ENCODE results near the gene RPS6KC1. TPM values are rescaled to one million over a fixed set of nuclear protein-coding genes. Genes with fewer than 3 reads are reported as not detected.

Gene RPS6KC1
- total RNA-seq, 1 experiment from 2014 or later, result 20.5 TPM

DNA sequence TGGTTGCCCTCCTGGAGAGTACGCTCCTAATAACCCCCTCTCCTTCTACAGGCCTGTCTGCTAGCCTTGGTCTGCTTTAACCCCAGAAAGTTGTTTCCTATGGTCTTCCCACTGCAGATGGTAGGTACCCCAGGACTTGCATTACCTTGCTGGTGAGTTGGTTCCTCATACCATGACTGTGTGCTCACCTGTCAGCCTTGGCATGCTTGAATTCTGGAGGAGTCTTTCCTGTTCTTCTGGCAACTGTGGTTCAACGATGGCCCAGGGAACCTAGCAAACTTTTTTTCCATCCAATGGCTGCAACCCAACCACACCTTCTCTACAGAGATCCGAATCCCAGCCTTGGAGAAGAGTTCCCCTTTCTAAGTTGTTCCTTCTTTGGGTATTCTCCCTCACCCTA, 36.9 kb downstream of the RPS6KC1 start:
- in situ Hi-C loops (cut with HindIII; ENCODE audit: low pct_unique_long_range_greater_than_20kb, low sequenced_read_pairs) (no loop called here), intact Hi-C loops (cut with micrococcal nuclease; ENCODE audit: unreplicated experiment) (no loop called here)
- TF ChIP-seq, protein P1, sequence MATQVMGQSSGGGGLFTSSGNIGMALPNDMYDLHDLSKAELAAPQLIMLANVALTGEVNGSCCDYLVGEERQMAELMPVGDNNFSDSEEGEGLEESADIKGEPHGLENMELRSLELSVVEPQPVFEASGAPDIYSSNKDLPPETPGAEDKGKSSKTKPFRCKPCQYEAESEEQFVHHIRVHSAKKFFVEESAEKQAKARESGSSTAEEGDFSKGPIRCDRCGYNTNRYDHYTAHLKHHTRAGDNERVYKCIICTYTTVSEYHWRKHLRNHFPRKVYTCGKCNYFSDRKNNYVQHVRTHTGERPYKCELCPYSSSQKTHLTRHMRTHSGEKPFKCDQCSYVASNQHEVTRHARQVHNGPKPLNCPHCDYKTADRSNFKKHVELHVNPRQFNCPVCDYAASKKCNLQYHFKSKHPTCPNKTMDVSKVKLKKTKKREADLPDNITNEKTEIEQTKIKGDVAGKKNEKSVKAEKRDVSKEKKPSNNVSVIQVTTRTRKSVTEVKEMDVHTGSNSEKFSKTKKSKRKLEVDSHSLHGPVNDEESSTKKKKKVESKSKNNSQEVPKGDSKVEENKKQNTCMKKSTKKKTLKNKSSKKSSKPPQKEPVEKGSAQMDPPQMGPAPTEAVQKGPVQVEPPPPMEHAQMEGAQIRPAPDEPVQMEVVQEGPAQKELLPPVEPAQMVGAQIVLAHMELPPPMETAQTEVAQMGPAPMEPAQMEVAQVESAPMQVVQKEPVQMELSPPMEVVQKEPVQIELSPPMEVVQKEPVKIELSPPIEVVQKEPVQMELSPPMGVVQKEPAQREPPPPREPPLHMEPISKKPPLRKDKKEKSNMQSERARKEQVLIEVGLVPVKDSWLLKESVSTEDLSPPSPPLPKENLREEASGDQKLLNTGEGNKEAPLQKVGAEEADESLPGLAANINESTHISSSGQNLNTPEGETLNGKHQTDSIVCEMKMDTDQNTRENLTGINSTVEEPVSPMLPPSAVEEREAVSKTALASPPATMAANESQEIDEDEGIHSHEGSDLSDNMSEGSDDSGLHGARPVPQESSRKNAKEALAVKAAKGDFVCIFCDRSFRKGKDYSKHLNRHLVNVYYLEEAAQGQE (IDR thresholded peaks at IDR 0.05; ENCODE audit: insufficient read depth in 1 of 2, low read depth in 2 of 2, low read length in 1 of 2), result no peak
- no peak for TF ChIP-seq TCF7L2 (IDR thresholded peaks at IDR 0.05; ENCODE audit: low read depth, low read length)
- no peak for TF ChIP-seq POLR2AphosphoS5 (IDR thresholded peaks at IDR 0.05; ENCODE audit: low read depth, low read length)
- TF ChIP-seq SIN3A (IDR thresholded peaks at IDR 0.05; ENCODE audit: borderline replicate concordance, insufficient read depth, low read depth, low read length), result no peak
- TF ChIP-seq, protein P2, sequence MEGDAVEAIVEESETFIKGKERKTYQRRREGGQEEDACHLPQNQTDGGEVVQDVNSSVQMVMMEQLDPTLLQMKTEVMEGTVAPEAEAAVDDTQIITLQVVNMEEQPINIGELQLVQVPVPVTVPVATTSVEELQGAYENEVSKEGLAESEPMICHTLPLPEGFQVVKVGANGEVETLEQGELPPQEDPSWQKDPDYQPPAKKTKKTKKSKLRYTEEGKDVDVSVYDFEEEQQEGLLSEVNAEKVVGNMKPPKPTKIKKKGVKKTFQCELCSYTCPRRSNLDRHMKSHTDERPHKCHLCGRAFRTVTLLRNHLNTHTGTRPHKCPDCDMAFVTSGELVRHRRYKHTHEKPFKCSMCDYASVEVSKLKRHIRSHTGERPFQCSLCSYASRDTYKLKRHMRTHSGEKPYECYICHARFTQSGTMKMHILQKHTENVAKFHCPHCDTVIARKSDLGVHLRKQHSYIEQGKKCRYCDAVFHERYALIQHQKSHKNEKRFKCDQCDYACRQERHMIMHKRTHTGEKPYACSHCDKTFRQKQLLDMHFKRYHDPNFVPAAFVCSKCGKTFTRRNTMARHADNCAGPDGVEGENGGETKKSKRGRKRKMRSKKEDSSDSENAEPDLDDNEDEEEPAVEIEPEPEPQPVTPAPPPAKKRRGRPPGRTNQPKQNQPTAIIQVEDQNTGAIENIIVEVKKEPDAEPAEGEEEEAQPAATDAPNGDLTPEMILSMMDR (IDR thresholded peaks at IDR 0.05), result no peak
- Histone ChIP-seq H3K27ac (ENCODE audit: low read length) (no peak overlapping the region), H3K9me3 (ENCODE audit: control insufficient read depth, insufficient read depth, low read depth, low read length) (no peaks in the 10 kb centered on the region), H3K4me3 (ENCODE audit: low read depth in 2 of 2, low read length in 2 of 2) (no peak overlapping the region), H3K4me1 (ENCODE audit: control insufficient read depth, insufficient read depth, low read length) (no peaks in the 10 kb centered on the region), H3K27me3 (ENCODE audit: control insufficient read depth, insufficient read depth, low read length) (no peaks in the 10 kb centered on the region), H3K36me3 (ENCODE audit: control insufficient read depth, insufficient read depth, low read length) (0 out of 2 replicates have a peak, but pooled peaks cover 3% of the 10 kb centered on the region)
- CTCF ChIA-PET, result no interaction called here
- DNase-seq (ENCODE audit: low read depth, low spot score) (no peak), ATAC-seq (no peak)
- no TSS peak for BruUV-seq (replicated peaks)
- POLR2A ChIA-PET, result no interaction called here

DNA sequence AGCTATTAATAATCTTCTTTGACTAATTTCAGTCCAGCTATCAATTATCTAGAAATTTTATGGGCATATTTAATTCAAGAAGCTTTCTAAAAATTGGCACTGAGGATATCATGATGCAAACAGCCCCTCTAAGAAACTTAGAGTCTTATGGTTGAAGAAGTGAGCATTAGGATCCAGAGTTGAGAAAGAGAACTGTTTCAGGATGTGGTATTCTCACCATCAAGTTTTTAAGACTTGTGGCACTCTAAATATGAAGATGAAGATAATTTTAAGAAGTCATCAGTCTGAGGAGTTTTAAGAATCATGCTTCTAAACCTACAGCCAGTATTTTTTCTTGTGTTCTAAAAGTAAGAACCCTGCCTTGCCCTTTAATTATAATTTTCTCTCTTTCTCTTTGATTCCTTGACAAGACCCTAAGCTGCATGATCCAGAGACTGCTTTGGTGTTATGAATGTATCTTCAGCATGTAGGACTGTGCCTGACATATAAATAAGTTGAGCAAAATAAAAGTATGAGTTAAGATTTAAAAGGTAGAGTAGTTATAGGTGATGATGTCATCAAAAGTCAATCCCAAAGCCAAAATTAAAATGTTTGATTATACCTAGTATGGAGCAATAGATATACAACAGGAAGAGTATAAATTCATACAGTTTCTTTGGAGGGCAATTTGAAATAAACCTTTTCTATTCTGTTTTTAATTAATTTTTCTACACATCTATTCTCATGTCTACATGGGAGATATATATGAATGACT, 39.1 kb downstream of the RPS6KC1 start:
- Histone ChIP-seq H3K4me1 (ENCODE audit: control insufficient read depth, insufficient read depth, low read length) (no peaks in the 10 kb centered on the region), H3K4me3 (ENCODE audit: low read depth in 2 of 2, low read length in 2 of 2) (no peak overlapping the region), H3K27me3 (ENCODE audit: control insufficient read depth, insufficient read depth, low read length) (no peaks in the 10 kb centered on the region), H3K36me3 (ENCODE audit: control insufficient read depth, insufficient read depth, low read length) (0 out of 2 replicates have a peak, but pooled peaks cover 3% of the 10 kb centered on the region), H3K9me3 (ENCODE audit: control insufficient read depth, insufficient read depth, low read depth, low read length) (no peaks in the 10 kb centered on the region), H3K27ac (ENCODE audit: low read length) (no peak overlapping the region)
- in situ Hi-C loops (cut with HindIII; ENCODE audit: low pct_unique_long_range_greater_than_20kb, low sequenced_read_pairs) (no loop called here), intact Hi-C loops (cut with micrococcal nuclease; ENCODE audit: unreplicated experiment) (no loop called here)
- POLR2A ChIA-PET, result no interaction called here
- TF ChIP-seq POLR2AphosphoS5 (IDR thresholded peaks at IDR 0.05; ENCODE audit: low read depth, low read length) (no peak), SIN3A (IDR thresholded peaks at IDR 0.05; ENCODE audit: borderline replicate concordance, insufficient read depth, low read depth, low read length) (no peak), TCF7L2 (IDR thresholded peaks at IDR 0.05; ENCODE audit: low read depth, low read length) (no peak)
- TF ChIP-seq, protein P2 (IDR thresholded peaks at IDR 0.05), result no peak
- TF ChIP-seq, protein P1 (IDR thresholded peaks at IDR 0.05; ENCODE audit: insufficient read depth in 1 of 2, low read depth in 2 of 2, low read length in 1 of 2), result no peak
- DNase-seq (ENCODE audit: low read depth, low spot score), result no peak
- no TSS peak for BruUV-seq (replicated peaks)
- ATAC-seq, result no peak
- CTCF ChIA-PET, result no interaction called here

Data from Panc1 (cell line).